Measurements from ENCODE around the gene ZMAT3.
"Not testable (repeated sequence)": the region's sequence is repeated elsewhere in the genome, so short reads cannot be mapped to it uniquely, and the experiment has no call there.

ZMAT3 gene, protein sequence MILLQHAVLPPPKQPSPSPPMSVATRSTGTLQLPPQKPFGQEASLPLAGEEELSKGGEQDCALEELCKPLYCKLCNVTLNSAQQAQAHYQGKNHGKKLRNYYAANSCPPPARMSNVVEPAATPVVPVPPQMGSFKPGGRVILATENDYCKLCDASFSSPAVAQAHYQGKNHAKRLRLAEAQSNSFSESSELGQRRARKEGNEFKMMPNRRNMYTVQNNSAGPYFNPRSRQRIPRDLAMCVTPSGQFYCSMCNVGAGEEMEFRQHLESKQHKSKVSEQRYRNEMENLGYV

DNA sequence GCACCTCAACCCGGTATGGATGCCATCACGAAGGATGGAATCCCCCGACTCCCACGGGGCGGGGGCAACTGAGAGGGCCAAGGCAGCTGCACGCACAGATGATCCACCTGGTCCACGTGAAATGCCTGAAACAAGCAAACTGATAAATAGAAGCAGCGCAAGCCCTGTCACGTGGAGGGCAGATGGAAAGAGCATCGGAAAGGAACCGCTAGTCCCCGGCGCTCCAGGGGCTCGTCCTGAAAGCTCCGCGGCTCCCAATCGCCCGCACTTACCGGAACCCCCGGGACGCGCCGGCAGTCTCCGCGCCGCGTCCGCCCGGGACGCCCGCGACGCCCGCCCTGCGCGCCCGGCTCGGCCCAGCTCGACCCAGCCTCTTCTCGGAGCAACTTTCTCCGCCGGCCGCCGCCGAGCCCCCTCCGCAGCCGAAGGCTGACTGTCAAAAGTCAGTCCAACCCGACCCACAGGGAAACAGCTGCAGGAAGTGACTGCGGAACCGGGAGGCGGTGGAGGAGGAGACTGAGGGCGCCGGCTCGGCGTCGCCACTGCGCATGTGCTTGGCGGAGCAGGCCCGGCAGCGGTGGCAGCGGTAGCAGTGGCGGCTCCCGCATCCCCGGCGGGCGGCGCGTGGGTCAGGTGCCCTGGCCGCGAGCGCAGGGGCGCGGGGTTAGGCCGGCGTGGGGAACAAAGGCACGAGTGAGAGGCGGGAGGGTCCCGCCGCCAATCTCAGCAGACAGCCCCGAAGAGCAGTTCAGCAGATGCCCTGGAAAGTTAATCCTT is at the start of gene ZMAT3:
ZMAT3 (minus strand) TSS at position 487 of the 777 bp plus-strand sequence. CDS start 4,057 bp downstream, outside the sequence.
- DNase-seq (ENCODE audit: low spot score): peak; percentile 84

GRCh38 chr3:179116816-179117215 is 45.2 kb upstream of the ZMAT3 start:
- DNase-seq (ENCODE audit: low spot score): no peak

GRCh38 chr3:179115444-179115843 is 43.8 kb upstream of the ZMAT3 start:
- DNase-seq (ENCODE audit: low spot score): not testable (repeated sequence)

DNA sequence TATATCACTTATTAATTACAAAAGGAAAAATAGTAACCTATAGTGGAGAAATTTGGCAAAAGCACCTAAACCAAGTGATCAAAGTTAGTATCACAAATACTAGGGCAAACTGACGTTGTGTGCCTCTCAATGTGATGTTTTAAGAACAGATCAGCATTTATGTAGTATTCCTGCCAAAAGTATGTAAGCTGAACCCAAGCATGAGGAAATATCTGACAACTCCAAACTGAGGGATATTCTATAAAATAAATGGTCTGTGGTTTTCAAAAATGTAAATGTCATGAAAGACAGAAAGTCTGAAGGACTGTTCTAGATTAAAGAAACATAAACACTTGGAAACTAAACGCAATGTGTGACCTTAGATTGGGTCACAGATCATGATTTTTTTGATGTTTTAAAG is 42.3 kb upstream of the ZMAT3 start:
- DNase-seq (ENCODE audit: low spot score): no peak

DNA sequence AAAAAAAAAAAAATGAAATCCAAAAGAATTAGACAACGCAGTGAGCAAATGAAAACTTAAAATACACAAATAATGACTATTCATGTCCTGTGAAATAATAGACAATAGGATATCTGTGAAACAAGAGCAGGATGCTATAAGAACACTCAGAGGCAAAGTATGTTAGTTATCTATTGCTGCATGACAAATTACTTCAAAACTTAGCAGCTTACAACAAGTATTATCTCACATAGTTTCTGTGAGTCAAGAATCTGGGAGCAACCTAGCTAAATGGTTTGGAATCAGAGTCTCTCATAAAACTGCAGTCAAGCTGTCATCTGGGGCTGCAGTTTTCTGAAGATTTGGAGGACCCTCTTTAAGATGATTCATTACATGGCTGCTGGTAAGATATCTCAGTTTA is 36.5 kb upstream of the ZMAT3 start:
- no peak for DNase-seq (ENCODE audit: low spot score)

DNA sequence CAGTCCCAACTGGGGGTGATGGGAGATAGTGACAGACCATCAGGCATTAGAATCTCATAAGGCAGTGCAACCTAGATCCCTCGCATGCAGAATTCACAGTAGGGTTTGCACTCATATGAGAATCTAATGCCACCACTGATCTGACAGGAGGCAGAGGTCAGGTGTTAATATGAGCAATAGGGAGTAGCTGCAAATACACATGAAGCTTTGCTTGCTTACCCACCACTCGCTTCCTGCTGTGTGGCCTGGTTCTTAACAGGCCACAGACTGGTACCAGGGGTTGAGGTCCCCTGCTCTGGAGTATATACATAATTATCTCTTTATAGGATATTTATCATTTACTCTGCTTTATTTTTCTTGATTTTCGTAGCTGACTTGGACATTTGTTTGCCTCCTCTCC is 36.0 kb upstream of the ZMAT3 start:
- no peak for DNase-seq (ENCODE audit: low spot score)

- DNase-seq (ENCODE audit: low spot score): no peak
Measured at GRCh38 chr3:179105881-179106280, 34.3 kb upstream of the ZMAT3 start.

DNA sequence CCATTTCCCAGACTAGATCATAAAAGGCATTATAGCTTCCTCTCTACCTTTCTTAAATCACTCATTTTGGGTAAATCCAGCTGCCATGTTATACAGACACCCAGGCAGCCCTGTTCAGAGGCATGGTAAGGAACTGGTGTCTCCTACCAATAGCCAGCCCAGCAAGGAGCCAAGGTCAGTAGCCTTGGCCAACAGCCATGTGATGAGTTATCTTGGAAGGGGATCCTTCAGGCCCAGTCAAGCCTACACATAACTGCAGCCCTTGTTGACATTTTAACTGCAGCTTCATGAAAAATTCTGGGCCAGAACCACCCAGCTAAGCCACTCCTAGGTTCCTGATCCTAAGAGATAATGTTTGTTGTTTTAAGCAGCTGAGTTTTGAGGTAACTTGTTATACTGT is 29.0 kb upstream of the ZMAT3 start:
- DNase-seq (ENCODE audit: low spot score): no peak

DNA sequence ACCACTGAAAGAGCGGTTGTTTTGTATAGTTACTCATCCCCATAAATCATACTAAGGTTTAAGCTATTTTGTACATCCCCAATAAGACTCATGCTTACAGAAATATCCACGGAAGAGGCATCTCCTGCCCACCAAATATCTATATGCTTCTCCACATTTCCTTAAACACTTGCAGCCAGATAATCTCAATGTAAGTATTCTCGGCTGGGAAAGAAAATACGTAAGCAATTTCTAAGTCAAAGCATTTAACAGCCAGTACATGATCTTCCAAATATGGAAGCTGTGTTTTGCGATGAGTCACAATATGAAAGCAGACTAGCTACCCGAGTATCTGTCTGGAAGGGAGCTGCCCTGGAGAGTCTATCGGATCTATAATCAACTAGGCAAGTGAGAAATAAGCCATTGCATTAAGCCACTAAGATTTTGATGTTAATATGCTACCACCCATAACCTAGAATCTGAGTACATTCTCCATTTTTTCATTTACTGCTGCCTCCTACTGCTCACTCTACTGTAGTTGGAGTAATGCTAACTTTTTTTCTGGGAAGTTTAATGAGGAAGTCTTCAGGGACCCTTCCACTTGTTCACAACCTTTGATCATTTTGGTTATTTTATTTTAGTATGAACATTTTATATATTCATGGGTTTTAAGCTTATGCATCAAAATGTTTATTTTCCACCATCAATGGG is 26.9 kb upstream of the ZMAT3 start:
- no peak for DNase-seq (ENCODE audit: low spot score)

DNA sequence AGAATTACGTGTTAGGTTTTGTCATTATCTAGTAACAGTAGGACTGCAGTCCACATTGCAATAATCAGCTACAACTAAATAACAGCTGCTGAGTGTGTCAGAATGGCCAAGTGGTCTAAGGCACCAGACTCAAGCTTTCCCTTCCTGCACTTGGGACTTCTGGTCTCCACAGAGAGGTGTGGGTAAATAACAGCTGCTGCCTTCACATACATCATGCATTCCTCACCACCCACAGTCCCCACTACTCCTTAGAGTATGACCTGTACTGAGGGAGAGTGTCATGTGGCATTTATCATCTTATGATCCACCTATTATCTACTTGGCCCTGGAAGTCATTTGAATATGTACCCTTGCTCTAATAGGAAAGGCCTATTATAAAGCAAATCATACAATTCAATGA is 22.2 kb upstream of the ZMAT3 start:
- no peak for DNase-seq (ENCODE audit: low spot score)

- DNase-seq (ENCODE audit: low spot score): no peak
Measured at GRCh38 chr3:179091113-179091512, 19.5 kb upstream of the ZMAT3 start.

DNA sequence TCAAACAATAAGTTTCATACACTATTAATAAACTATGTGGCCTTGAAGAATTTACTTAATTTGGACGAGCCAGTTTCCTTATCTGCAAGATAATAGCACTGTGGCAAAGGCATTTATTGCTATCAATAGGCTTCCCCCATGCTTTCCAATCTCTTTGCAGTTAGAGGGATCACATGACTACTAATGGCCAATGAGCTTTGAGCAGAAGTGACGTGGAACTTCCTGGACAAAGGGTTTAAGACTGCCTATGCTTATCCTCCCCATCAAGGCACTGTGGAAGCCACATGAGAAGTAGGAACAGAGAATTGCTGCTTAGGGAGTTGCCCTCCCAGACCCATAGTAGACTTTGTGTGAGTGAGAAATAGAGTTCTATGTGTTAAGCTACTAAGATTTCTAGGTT is 16.7 kb upstream of the ZMAT3 start:
- no peak for DNase-seq (ENCODE audit: low spot score)

- no peak for DNase-seq (ENCODE audit: low spot score)
Measured at GRCh38 chr3:179083977-179084376, 12.4 kb upstream of the ZMAT3 start.

DNA sequence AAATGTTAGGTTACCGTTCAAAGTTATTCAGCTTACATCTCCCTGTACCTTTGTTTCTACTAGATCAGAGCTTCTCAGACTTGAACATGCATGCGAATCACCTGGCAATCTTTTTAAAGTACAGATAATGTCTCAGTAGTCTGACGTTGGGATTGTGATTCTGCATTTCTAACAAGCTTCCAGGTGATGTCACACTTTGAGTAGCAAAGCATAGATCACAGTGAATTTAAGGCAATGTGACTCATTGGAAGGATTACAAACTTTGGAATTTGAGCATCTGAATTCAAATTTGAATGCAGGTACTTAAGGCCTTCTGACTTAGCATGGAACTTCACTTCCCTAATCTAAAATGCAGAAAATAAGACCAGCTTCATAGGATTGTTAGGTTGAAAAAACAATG is 10.8 kb upstream of the ZMAT3 start:
- DNase-seq (ENCODE audit: low spot score): no peak

GRCh38 chr3:179081885-179082284 is 10.3 kb upstream of the ZMAT3 start:
- DNase-seq (ENCODE audit: low spot score): no peak

GRCh38 chr3:179079537-179079936 is 7.9 kb upstream of the ZMAT3 start:
- no peak for DNase-seq (ENCODE audit: low spot score)

GRCh38 chr3:179076243-179077027 is 4.8 kb upstream of the ZMAT3 start:
- no peak for DNase-seq (ENCODE audit: low spot score)

DNA sequence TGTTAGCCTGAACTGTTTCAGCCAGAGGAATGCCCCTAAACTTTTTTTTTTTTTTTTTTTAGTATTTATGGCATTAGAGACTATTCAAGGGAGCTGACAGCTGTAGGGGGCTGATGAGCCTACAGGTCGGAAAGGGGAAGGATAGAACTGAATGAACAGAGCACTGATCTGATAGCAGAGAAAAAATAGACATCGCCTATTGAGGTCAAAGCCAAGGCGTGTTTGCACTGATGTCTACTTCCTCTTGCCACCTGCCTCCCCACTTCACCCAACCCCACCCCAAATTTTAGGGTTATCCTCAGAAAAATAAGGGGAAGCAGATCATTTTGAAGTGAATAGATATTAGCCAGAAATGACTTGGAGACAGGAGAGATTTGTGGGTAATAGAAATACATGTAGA is 3.0 kb upstream of the ZMAT3 start:
- peak; percentile 14 for DNase-seq (ENCODE audit: low spot score)

DNA sequence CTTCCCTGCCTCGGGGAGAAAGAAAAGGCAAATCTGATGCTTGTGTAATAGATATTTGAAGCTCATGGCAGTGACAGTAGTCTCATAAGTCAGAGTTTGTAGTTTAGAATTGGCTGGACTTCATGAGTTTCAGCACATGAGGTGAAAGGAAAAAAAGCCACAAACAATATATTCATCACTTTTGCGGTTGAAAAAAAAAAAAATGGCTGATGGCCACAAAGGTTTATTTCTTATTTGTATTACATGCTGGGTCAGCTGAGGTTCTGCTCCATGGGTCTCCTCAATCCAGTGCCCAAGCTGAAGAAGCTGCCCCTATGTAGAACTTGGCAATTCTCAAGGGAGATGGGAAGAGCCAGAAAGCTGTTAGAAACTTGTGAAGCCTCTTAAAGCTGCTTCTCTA is 2.2 kb upstream of the ZMAT3 start:
- no peak for DNase-seq (ENCODE audit: low spot score)

DNA sequence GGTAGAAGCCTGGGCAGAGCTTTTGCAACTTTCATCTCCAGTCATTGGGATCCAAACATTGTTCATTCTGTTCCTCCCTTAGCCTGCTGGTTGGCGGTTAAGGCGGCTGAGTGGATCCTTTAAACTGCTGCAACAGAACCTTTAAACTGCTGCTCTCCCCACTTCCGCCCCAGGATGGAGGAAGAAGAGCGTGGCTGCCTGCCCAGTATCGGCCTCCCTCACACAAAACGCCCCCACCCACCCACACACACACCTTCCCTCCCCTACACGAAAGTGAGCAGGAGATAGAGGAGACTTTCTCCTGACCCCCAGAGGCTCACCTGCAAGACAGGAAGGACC is 460 bp upstream of the ZMAT3 start:
- peak; percentile 42 for DNase-seq (ENCODE audit: low spot score)

- no peak for DNase-seq (ENCODE audit: low spot score)
Measured at GRCh38 chr3:179071027-179071322, 634 bp downstream of the ZMAT3 start.

GRCh38 chr3:179069762-179070390 is 1.7 kb downstream of the ZMAT3 start:
- DNase-seq (ENCODE audit: low spot score): no peak
